GM19043 (cell line): ENCODE measurements around the gene GAB2.

Experiments
- ATAC-seq: cut with Tn5 transposase; IDR thresholded peaks from one replicate; pipeline ENCODE4 v1.9.1; 2021; ENCODE audit warnings: low read depth; ENCODE audit not compliant: unreplicated experiment

Gene GAB2

DNA sequence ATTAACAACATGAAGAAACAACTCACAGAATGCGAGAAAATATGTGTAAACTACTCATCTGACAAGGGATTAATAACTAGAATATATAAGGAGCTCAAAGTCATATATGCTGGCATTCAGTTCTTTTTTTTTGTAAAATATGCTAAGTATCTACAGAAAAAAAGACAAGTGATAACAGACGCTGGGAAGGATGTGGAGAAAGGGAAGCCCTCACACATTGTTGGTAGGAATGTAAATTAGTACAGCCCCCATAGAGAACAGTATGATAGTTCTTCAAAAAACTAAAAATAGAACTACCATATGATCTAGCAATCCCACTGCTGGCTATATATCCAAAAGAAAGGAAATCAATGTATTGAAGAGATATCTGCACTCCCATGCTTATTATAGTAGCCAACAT lies 13.8 kb downstream of the GAB2 start:
- no peak for ATAC-seq

DNA sequence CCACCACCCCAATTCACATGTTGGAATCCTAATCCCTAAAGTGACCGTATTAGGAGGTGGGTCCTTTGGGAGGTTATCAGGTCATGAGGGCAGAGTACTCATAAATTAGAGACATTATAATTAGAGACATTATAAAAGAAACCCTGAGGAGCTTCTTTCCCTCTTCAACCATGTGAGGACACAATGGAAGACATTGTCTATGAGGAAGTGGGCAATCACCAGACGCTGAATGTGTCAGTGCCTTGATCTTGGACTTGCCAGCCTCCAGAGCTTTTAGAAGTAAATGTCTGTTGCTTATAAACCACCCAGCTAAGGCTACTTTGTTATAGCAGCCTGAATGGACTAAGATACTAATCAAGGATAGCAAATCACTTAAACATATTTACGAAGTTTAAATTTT lies 14.8 kb downstream of the GAB2 start:
- ATAC-seq: no peak

DNA sequence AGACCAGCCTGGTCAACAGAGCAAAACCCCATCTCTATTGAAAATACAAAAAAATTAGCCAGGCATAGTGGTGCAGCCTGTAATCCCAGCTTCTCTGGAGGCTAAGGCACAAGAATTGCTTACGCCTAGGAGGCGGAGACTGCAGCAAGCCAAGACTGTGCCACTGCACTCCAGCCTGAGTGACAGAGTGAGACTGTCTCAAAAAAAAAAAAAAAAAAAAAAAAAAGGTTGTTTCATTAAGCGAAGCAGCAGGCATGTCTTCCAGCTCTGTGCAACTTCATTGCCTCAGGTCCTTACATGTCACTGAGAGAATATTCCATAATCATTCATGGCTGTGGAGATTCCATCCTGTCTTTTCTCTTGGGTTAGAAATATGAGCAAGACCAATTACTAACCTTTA lies 16.9 kb downstream of the GAB2 start:
- ATAC-seq: no peak

DNA sequence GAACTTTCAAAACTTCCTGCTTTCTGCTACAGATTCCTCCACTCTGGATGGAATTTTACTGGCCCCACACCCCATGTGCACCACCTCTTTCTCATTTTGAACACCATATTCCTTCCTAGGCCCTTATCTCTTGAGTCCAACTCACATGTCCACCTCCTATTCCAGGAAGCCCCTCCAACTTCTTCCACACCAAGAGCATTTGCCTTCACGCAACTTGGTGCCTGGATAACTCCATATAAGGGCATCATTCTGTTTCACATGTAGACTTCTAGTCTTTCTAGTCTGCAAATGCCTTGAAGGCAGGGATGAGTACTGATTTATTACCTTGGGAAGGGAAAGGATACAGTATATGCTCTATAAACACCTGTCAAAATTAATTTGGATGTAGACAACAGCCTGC lies 17.5 kb downstream of the GAB2 start:
- no peak for ATAC-seq

DNA sequence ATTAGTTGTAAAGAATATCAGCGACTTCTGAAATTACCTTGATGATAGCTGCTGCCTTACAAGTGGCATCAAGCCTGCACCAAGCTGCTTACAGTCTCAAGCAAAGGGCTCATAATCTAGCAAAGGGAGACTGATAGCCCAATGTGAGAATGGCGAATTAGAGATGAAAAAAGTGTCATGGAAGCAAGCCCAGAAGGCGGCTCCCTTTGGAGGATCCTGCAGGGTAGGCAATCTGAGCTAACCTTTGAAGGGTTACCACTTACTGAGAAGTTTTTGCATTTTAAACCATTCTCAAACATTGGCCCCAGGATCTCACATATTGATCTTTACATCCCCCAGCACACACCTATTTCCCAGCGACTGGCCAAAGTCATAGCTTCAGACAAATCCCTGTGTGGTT lies 18.5 kb downstream of the GAB2 start:
- no peak for ATAC-seq

DNA sequence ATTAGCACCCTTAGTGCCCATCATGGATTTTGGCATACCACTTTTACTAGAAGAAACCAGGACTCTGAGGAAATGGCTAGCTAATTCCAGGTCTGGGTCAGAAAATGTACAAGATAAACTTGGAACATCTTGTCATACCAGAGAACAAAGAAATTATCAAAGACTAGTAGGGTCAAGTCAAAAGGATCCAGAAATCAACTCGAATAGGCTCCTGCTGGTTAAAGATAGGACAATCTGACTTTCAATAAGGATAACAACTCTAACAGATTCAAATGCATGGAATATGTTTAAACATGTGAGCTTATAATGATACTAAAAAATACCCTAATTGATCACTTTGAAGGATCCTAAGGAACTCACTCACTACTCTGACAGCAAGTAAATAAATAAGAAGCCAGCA lies 18.9 kb downstream of the GAB2 start:
- ATAC-seq: no peak

DNA sequence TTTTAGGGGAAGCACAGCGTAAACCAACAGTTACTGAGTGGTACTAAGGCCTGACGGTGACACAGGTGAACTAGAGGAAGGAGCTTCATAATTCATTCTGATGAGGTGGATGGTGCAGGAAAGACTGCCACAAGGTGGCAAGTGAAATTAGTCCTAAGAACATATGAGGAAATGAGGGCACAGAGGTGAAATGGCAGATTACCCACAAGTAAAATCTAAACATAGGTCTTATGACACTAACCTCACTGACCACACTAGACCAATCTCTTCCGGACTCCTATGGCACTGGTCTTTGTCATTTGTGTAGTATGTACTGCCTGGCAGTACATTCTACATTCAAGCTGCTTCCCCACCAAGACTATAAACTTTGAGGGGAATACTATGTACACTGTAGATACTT lies 20.2 kb downstream of the GAB2 start:
- no peak for ATAC-seq

DNA sequence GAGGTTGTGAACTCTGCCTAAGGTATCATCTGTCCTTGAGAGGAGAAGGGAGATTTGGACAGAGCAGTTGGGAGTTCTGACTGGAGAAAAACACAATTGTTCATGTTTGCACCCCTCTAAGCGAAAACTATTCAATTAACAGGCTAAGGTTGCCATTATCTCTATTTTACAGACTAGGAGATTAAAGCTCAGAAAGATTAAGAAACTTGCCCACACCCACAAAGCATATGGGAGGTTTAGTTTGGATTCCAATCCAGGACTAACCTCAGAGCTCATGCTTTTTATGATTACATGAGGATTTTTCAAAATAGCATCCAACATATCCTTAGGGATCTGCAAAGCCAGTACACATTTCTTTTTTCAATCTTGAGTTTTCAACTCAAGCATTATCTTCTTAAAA lies 22.0 kb downstream of the GAB2 start:
- ATAC-seq: no peak

DNA sequence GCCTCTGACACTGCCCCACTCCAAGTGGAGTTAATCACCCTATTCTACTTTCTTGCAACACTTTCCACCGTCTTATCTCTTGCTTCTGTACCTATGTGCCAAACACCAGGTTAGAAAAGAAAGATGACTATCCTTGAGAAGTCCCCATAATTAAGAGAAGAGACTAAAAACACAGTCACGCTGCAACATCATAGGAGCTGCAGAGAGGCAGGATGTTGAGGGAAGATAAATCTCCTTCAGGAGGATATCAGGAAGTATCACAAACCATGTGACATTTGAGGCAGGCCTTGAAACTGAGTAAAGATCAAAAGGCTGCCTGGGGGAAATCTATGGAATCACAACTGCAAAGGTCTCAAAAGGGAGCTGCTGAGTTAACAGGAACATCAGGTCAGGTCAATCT lies 24.8 kb downstream of the GAB2 start:
- no peak for ATAC-seq

DNA sequence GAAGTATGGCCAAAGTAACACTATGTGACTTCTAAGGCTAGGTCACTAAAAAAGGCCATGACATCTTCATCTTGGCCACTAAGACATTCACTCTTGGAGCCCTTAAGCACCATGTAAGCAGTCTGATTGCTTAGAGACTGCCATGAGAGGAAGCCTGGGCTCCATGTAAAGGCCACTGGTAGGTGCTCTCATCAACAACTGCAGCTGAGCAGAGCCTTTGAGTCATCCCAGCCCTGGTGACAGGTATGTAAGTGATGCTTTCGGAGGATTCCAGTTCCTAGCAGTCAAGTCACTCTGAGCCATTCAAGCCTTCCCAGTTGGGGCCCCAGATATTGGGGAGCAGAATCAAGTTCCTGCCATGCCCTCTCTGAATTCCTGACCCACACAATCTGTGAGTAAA lies 26.2 kb downstream of the GAB2 start:
- ATAC-seq: no peak

DNA sequence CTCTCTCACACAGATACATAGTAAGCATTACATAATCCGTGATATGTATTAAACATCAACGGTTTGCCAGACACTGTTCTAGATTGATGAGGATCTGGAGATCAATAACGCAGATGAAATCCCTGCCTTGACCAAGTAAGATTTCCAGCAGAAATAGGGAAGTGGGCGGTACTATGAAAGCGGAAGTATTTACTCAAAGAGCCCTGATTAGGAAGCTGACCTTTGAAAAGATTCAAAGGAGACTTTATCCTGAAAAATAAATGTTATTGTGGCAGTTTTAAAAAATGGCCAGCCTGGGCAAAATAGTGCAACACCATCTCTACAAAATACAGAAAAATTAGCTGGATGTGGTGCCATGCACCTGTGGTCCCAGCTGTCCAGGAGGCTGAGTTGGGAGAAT lies 26.8 kb downstream of the GAB2 start:
- ATAC-seq: no peak

DNA sequence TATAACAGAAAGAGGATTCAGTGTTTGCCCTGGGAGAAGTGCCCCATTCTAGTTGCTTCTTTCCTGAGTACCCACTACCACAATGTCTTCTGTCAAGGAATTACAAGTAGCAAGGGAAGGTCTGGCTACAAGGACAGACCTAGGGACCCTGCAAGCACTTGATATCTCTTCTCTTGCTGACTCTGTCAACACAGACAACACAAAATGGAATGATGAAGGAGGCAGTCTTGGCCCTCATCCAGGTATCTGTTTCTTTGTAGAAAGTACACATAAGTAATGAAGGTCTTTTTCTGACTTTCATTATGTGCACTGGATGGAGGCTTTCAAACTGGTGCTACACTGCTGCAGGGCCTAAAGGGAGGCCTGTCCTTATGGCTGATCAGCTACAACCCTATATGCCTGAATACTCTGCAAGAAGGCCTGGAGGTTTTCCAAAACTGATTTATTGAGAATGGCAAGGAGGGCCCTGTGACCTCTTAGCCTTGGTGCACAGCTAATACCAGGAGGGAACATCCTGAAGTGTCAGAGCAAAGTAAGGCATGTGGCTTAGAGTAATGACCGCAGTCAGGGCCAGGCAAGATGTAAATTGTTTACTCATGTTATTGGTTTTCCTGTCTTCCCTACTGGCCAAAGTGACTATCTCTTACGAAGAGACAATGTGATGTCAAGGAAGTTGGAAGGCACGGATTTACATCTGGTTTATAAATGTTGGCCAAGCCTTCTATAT lies 31.2 kb downstream of the GAB2 start:
- ATAC-seq: no peak

DNA sequence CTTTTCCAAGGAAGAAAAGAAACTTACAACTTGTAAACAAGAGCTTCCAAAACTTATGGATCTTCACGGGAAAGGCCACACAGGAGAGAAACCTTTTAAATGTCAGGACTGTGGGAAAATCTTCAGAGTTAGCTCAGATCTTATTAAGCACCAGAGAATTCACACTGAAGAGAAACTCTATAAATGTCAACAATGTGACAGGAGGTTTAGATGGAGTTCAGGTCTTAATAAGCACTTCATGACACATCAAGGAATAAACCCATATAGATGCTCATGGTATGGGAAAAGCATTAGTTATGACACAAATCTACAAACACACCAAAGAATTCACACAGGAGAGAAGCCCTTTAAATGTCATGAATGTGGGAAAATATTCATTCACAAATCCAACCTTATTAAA lies 32.4 kb downstream of the GAB2 start:
- no peak for ATAC-seq

DNA sequence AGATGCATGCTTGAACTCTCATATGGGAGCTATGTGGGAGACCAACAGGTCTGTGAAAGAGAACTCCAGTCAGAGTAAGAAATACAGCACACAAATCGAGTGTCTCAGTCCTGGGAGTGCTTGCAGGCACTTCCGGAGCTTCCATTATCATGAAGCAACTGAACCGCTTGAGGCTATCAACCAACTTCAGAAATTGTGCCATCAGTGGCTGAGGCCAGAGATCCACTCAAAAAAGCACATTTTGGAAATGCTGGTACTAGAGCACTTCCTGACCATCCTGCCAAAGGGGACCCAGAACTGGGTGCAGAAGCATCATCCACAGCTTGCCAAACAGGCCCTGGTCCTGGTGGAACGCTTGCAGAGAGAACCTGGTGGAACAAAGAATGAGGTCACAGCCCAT lies 33.4 kb downstream of the GAB2 start:
- ATAC-seq: no peak

DNA sequence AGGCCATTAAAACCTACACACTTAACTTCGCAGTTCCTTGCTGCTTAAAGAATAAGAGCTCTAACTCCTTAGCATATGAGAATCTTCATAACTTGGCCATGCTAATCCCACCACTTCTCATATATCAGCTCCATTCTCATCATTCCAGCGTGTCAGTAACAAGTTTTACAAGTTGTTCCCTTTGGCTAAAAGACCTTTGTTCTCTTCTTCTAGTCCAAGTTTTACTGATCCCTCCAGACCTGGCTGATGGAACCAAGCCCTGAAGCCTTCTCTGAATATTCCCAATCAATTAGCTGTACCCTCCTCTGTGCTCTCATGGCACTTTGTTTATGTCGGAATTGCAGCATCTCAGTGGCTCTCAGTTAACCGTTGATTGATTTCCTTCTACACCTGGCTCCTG lies 35.8 kb downstream of the GAB2 start:
- ATAC-seq: no peak

DNA sequence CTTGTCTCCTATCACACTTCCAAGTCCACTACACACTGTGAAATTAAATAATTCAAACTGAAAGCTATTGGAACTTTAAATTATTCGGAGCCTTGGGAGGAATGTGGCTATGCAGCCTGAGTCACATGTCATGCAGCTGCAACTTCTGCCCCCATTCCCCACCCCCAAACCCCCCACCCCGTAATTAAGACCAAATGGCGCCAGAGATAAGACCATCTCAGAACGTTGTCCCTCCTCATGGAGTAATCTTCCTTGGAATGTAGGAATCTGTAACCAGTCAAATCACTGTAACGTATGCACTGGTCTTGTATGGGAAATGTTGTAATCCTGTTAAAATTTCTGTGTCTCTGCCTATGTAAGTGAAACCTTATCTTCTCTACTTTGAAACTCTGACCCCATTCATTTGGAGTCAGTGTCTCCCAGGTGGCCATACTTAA lies 37.0 kb downstream of the GAB2 start:
- no peak for ATAC-seq

DNA sequence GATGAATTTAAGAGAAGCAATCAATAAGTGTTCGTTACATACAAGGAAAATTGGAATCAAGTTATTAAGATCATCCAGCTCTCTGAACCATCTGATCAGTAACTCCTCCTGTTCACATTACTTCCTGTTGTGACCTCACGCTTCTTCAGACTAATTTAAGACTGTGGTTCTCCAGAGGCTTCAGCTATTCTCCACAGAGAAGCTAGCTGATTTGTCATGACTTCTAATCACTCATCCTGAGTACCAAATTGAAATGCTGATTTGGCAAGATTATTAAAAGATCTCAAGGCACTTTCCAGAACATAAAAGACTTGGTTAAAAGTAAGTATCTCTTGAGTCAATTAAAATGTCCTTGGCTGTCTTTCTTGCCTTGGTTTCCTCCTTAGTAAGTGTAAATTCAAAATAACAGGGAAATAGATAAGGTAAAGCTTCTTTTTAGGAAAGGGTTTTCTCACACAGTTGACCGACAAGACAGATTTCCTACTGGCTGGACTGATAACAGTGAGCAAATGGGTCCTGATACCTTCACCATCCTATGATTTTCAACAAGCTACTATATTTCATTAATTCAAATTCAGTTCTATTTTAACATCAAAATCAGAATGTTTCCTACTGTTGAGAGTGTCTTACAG lies 38.5 kb downstream of the GAB2 start:
- no peak for ATAC-seq

DNA sequence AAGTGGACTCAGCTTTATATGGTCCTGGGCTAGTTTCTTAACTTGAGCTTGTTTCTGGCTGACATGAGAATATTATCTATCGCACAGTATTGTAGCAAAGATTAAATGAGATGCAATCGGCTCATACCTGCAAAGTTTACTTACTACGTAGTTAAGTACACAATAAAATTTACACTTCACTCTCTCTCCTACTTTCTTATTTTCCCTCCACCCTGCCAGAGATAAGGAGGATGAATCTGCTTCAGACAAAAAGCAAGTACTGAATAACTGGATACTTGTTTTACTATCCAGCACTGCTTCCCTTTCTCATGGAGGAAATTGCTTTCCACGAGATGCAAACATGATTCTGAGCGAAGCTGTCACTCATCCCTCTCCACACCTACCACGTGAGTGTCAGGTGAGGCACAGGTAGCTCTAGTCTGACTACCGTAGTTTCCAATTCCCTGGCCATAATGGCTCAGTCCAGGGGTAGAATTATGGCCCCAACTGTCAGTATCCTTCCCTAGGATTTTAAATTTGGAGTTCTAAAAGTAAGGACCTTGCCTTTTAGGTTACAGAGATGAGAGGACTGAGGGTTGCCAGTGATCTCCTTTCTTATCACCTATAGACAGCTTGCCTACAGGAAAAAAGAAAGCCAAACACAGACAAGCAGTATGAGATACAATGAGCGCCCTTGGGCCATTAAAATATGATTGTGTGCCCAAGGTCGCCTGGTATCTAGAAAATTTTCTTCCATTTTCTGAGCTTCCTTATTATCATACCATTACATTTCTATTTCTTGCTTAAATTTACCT lies 39.8 kb downstream of the GAB2 start:
- no peak for ATAC-seq

DNA sequence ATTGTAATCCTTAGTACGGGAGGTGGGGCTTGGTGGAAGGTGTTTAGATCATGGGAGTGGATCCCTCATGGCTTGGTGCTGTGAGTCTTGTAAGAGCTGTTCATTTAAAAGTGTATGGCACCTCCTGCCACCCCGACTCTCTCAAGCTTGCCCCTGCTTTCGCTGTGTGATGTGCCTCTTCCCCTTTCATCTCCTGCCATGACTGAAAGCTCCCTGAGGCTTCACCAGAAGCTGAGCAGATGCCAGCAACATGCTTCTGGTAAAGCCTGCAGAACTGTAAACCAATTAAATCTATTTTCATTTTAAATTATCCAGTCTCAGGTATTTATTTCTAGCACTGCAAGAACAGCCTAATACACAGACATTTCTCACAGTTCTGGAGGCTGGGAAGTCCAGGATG lies 40.8 kb downstream of the GAB2 start:
- no peak for ATAC-seq

DNA sequence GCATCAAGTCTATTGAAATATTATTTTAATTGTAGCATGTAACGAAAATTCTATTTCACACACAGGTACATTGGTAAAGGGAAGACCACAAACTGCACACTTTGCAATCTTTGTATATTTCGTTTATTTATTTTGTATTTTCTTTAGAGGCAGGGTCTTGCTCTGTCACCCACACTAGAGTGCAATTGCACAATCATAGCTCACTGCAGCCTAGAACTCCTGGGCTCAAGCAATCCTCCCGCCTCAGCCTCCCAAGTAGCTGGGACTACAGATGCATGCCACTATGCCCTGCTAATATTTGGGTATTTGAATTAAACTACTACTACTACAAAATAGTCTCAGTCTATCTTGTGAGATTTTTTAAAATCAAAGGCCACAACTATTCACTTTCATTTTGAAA lies 42.7 kb downstream of the GAB2 start:
- ATAC-seq: no peak

DNA sequence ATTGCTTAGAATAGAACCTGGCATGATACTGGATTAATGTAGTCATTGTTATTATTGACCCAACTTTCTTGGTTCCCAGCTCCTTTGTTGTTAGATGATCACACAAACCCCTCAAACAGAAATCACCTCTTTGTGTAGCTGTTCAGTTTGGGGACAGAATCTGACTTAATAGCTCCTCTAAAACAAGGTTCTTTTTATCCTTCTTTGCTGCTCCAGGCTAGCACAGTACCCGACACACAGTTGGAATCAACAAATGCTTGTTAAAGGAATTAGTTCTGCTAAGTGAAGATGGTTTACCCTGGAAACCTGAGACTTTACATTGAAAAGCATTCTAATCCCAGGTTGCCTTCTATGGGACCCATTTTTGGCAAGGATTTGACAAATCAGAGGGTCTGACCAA lies 43.9 kb downstream of the GAB2 start:
- no peak for ATAC-seq
